Hematopoietic multipotent progenitor cell treated with erythropoietin and hydrocortisone succinate and interleukin-3 and kit ligand, for 4 days (in vitro differentiated cells): ENCODE data around the gene ANKRD33B.

Experiments used
- DNase-seq: peaks from one replicate; pipeline ENCODE4 v3.0.0-alpha.2; 2015

Gene ANKRD33B

GRCh38 chr5:10644192-10644591, 80.3 kb downstream of the ANKRD33B start:
- DNase-seq, result no peak

- no peak for DNase-seq
Observed at GRCh38 chr5:10645146-10645545, 81.3 kb downstream of the ANKRD33B start.

- DNase-seq, result no peak
Observed at GRCh38 chr5:10645671-10646070, 81.8 kb downstream of the ANKRD33B start.

DNA sequence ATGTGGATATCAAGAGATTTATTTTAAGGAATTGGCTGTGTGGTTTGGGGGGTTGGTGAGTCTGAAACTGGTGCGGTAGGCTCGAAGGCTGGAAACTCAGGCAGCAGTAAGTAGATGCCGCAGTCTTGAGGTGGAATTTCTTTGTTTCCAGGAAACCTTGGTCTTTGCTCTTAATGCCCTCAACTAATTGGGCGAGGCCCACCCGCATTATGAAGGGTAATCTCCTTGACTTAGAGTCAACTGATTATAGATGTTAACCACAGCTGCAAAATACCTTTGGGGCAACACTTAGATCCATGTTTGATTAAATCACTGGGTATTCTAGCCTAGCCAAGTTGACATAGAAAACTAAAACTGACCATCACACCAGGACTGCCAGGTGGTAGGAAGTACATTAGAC, 83.8 kb downstream of the ANKRD33B start:
- DNase-seq, result no peak

DNA sequence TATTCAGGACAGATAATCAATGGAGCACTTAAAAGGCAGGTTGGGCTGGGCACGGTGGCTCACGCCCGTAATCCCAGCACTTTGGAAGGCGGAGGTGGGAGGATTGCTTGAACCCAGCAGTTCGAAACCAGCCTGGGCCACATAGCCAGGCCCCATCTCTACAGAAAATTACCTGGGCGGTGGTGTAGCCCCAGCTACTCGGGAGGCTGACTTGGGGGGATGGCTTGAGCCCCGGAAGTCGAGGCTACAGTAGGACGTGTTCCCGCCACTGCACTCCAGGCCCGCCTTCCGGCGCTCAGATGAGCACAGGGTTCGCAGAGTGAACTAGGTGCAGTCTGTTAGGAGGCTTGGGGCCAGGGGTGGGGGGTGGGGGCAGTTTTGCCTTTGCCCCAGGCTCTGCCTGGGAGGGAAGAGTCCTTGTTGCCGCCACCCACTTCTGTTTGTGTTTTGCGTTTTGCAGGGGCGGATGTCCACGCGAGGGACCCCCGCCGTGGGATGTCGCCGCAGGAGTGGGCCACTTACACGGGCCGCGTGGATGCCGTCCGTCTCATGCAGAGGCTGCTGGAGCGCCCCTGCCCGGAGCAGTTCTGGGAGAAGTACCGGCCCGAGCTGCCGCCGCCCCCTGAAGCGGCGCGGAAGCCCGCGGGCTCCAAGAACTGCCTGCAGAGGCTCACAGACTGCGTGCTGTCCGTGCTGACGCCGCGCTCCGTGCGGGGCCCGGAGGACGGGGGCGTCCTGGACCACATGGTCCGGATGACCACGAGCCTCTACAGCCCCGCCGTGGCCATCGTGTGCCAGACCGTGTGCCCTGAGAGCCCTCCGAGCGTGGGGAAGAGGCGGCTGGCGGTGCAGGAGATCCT, 85.2 kb downstream of the ANKRD33B start:
- DNase-seq, result no peak

DNA sequence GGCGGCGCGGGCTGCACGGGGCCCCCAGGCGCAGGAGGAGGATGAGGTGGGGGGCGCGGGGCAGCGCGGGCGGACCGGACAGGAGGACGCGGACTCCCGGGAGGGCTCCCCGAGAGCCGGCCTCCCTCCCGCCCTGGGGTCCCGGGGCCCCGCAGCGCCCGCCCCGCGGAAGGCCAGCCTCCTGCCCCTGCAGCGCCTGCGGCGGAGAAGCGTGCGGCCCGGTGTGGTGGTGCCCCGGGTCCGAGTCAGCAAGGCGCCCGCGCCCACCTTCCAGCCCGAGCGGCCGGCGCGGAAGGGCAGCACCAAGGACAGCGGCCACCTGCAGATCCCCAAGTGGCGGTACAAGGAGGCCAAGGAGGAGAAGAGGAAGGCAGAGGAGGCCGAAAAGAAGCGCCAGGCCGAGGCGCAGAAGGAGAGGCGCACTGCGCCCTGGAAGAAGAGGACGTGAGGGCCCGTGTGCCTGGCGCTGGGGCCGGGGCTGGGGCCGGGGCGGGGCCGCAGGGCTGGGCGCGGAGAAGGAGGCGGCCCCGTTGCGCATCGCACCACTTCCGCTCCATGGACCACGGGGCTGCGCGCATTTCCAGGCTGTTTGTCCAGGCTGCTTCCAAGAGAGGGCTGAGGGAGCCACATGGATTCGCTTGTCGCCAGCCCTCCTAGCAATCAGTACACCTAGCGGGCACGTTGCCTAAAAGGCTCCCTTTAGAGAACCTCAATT, 86.0 kb downstream of the ANKRD33B start:
- no peak for DNase-seq

GRCh38 chr5:10652151-10652550, 88.3 kb downstream of the ANKRD33B start:
- no peak for DNase-seq

DNA sequence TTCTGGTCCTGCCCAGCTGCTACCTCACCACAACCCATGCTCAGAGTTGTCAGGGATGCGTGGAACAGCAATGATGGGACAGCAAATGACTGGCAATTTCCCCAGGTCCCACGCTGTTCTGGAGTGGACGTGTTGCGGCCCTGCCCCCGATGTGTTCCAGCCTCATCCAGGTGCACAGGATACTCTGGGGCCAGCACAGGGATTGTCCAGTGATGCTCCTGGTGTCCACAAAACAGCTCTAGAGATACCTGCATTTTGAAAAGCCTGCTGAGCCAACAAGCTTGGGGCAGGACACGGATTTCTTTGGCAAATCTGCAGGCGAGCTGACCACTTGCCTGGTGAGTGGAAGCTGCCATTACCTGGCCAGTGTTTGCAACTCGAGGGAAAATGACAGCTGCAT, 88.7 kb downstream of the ANKRD33B start:
- no peak for DNase-seq

- DNase-seq, result no peak
Observed at GRCh38 chr5:10653043-10653442, 89.2 kb downstream of the ANKRD33B start.

GRCh38 chr5:10653751-10654400, 90.0 kb downstream of the ANKRD33B start:
- DNase-seq, result no peak

DNA sequence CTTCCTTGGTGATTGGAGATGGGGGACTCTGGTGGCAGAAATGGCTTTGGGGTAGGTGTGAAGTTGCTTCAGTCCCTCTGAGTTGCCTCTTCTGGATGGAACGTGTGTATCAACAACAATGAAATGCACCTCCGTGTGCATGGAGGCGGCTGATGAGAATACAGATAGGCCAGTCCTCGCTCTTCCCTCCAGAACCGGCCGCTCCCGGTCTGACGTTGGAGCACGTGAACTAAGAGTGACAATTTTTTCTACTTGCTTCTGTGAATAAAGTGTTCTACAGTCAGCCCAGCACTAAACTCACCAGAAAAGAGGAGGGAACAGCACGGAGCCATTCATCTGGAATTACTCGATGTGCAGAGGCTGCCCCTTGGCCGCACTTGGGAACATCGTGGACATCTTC, 90.7 kb downstream of the ANKRD33B start:
- no peak for DNase-seq

DNA sequence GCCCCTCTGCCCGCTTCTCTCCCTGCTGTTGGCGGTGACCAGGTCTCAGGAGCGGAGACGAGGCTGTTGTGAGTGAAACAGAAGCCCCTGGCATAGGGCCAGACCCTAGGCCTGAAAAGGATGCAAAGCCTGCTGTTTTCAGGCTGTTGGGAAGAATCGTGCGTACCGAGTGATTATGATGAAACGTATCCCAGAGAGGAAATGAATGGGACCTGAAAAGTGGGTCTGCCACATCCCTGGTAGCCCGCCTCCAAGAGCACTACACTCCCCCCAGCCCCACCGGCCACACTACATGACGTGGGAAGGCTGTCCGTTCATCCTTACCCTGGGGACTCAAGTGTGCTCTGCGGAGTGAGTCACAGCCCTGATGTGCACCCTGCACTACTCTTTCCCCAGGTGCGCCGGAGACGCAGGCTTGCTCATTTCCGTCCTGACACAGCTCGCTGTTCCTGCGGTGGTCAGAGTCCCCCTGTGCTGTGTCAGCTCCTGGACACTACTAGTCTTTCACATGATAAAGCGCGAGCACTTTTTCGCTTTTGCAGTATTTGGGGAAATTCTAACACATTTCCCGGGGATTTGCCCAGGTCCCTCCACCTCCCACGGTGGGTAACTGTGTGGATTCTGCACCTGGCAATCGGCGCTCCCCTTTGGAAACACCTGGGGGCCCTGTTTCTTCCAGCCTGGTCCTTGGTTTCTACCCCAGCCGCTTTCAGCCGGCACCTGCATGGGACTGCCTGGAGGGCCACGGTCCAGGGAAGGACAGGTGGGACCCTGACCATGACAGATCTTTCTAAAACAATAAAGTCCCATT, 91.5 kb downstream of the ANKRD33B start:
- no peak for DNase-seq

GRCh38 chr5:10655972-10656830, 92.3 kb downstream of the ANKRD33B start:
- no peak for DNase-seq

DNA sequence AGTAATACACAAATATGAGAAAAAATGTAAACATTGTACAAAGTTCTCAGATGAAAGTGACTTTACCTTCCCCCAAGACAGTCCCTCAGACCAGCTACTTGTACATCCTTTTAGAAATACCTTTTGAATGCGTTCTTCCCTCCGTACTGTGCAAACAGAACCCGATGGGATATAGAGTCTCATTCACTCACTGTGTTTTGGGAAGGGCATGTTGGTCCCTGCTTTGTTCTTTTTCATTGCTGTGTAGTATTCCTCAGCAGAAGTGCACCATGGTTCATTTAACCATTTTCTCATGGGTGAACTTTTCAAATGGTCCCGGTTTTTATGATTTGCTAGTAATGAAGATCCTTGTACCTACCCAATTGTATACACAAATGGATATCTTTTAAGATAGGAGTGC, 94.4 kb downstream of the ANKRD33B start:
- no peak for DNase-seq

- DNase-seq, result no peak
Observed at GRCh38 chr5:10660135-10660534, 96.3 kb downstream of the ANKRD33B start.

DNA sequence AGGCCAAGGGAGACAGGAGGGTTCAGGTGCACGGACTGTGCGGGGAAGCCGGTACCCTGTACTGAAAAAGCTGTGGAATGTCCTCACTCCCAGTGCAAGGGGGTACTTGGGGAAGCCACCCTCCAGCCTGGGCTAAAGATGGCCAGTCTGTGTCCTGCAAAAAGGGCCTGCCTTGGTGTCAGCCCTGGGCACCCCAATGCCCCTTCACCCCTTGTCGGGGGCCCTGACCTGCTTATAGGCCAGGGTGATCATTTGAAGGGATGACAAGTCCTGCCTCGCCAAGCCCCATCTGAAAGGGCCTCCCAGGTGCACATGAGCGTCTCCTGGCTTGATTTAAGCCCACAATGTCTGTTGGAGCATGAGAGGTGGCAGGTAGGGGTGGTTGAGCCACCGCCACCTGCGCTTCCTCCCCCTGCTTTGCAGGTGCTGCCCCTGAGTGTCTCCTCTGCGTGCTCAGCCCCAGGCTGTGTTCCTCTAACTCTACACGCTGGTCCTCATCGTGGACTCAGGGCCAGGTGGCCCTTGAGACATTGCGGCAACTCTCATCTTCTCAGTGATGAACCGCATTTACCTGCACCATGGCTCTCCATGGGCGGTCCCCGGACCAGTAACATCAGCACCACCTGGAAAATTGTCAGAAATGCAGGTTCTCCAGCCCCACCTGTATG, 97.0 kb downstream of the ANKRD33B start:
- DNase-seq, result no peak

DNA sequence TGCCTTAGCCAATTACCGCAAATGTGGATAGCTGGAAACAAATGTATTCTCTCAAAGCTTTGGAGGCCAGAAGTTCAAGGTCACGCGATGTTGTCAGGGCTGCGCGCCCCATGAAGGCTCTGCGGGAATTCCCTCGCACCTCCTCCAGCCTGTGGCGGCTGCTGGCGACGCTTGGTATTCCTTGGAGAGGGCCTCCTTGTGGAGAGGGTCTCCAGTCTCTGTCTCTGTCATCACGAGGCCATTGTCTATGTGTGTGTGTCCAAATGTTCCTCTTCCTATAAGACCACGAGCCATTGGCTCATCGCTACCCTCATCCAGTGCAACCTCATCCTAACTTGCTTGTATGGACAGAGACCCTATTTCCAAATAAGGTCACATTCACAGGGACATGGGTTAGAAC, 97.5 kb downstream of the ANKRD33B start:
- DNase-seq, result no peak

DNA sequence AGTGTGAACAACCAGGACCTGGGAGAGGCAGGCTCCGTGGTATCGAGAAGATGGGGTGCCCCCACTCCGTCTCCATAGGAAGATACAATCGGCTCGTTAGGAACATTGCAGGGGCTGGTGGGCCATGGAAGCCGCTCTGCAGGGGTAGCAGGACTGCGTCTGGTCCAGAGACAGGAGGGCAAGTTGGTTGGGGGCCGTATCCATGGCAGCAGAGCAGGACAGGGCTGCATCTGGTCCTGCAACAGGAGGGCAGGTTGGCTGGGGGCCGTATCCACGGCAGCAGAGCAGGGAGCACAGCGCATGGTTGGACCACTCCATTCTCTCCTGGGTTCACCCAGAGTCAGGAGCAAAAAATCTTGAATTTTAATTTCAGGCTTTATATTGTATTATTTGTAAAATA, 98.2 kb downstream of the ANKRD33B start:
- no peak for DNase-seq

DNA sequence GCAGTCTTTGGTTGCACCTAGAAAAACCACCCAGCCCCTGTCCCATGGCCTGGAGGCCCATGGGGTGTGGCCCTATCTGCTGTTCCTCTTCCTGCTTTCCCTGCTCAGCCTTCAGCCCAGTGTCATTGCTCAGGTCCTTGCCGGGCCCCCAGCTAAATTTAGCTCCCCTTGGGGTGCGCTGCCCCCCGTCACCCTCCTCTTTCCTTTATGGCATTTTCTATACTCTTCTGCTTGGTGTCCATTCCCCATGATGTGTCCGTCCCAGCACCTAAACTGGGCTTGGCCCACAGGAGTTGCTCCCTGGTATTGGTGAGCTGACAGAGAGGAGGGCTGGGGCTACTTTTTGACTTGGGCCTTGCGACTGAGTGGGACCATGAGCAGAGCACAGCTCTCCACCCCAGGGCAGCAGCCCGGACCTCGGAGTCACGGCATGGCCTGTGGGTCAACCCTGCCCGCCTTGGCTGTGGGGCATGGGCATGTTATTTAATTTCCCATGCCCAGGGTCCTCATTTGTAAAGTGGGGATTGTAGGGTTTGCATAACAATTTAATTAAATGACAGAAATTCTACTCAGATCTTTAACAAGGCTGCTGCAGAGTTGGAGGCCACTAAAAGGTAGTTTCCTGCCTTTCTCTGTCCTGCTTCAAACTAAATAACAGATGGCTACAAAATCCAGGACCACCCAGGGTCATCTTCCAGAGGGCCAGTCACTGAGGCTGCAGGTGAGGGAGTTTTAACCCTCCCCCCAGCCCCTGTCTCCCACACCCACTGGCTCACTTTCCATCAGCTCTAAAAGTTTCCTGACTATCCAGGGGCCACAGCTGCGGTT, 99.0 kb downstream of the ANKRD33B start:
- DNase-seq, result no peak

- no peak for DNase-seq
Observed at GRCh38 chr5:10663489-10664179, 99.8 kb downstream of the ANKRD33B start.
